Thyroid gland (tissue), 4 donors: ENCODE data around the gene KCNQ4.

Experiments
- CTCF ChIP-seq, 6 experiments: fragments of 200-600 bp in 3 of 6; fragments of 450-650 bp in 3 of 6; sonication (generic) in 3 of 6; IDR thresholded peaks; one replicate each; pipeline ENCODE4 v1.5.1; 2016 to 2019; ENCODE audit warnings: antibody characterized with exemption in 6 of 6, mild to moderate bottlenecking in 2 of 6, inconsistent platforms in 1 of 6, moderate library complexity in 1 of 6
- POLR2A ChIP-seq, 2 donors: fragments of 450-650 bp; IDR thresholded peaks; one replicate each; pipeline ENCODE4 v1.6.1; 2017; ENCODE audit warnings: antibody characterized with exemption in 2 of 2, mild to moderate bottlenecking in 2 of 2, moderate library complexity in 1 of 2

- no peak for TF ChIP-seq CTCF (IDR thresholded peaks at IDR 0.05)
- no peak for TF ChIP-seq POLR2A (IDR thresholded peaks at IDR 0.05)
Observed at GRCh38 chr1:40808909-40809308, 25.3 kb downstream of the KCNQ4 start.
